ENCODE data around the gene MORF4L1. TPM values are rescaled to one million over a fixed set of nuclear protein-coding genes. Genes with fewer than 3 reads are reported as not detected.
A peak's percentile ranks its signal among the peaks of the same experiment; 100 is the strongest.
"Not testable (repeated sequence)": the region's sequence is repeated elsewhere in the genome, so short reads cannot be mapped to it uniquely, and the experiment has no call there.

The MORF4L1 gene
- total RNA-seq, 1 experiment from 2014 or later: 360 TPM

- in situ Hi-C loops (cut with HindIII; ENCODE audit: low pct_unique_long_range_greater_than_20kb, low sequenced_read_pairs) (no loop called here), intact Hi-C loops (cut with micrococcal nuclease; ENCODE audit: unreplicated experiment) (no loop called here)
- Histone ChIP-seq H3K9me3 (ENCODE audit: control insufficient read depth, insufficient read depth, low read depth, low read length) (no peaks in the 10 kb centered on the region), H3K27me3 (ENCODE audit: control insufficient read depth, insufficient read depth, low read length) (no peaks in the 10 kb centered on the region), H3K4me1 (ENCODE audit: control insufficient read depth, insufficient read depth, low read length) (no peaks in the 10 kb centered on the region), H3K4me3 (ENCODE audit: low read depth in 2 of 2, low read length in 2 of 2) (no peak overlapping the region), H3K27ac (ENCODE audit: low read length) (no peak overlapping the region), H3K36me3 (ENCODE audit: control insufficient read depth, insufficient read depth, low read length) (no peaks in the 10 kb centered on the region)
- TF ChIP-seq SIN3A (IDR thresholded peaks at IDR 0.05; ENCODE audit: borderline replicate concordance, insufficient read depth, low read depth, low read length) (no peak), TCF7L2 (IDR thresholded peaks at IDR 0.05; ENCODE audit: low read depth, low read length) (no peak), POLR2AphosphoS5 (IDR thresholded peaks at IDR 0.05; ENCODE audit: low read depth, low read length) (no peak), REST (IDR thresholded peaks at IDR 0.05; ENCODE audit: insufficient read depth in 1 of 2, low read depth in 2 of 2, low read length in 1 of 2) (no peak), CTCF (IDR thresholded peaks at IDR 0.05) (no peak)
- no TSS peak for BruUV-seq (replicated peaks)
- no peak for ATAC-seq
- CTCF ChIA-PET: no interaction called here
- DNase-seq (ENCODE audit: low read depth, low spot score): no peak
- POLR2A ChIA-PET: no interaction called here
These were observed 5.9 kb upstream of the MORF4L1 start for GRCh38 chr15:78866803-78867202.

- no peaks in the 10 kb centered on the region for H3K9me3 ChIP-seq (ENCODE audit: control insufficient read depth, insufficient read depth, low read depth, low read length)
- no peaks in the 10 kb centered on the region for H3K36me3 ChIP-seq (ENCODE audit: control insufficient read depth, insufficient read depth, low read length)
- ChIA-PET POLR2A (interaction anchor here (0.7 kb wide), 1 partner anchor 145 kb away, joined by 4 read pairs; no protein-coding TSS in a partner anchor), CTCF (no interaction called here)
- H3K4me1 ChIP-seq (ENCODE audit: control insufficient read depth, insufficient read depth, low read length): no peaks in the 10 kb centered on the region
- H3K27me3 ChIP-seq (ENCODE audit: control insufficient read depth, insufficient read depth, low read length): no peaks in the 10 kb centered on the region
- no peak overlapping the region for H3K4me3 ChIP-seq (ENCODE audit: low read depth in 2 of 2, low read length in 2 of 2)
- H3K27ac ChIP-seq (ENCODE audit: low read length): no peak overlapping the region
- TF ChIP-seq POLR2AphosphoS5 (IDR thresholded peaks at IDR 0.05; ENCODE audit: low read depth, low read length): no peak
- no peak for TF ChIP-seq TCF7L2 (IDR thresholded peaks at IDR 0.05; ENCODE audit: low read depth, low read length)
- no peak for TF ChIP-seq REST (IDR thresholded peaks at IDR 0.05; ENCODE audit: insufficient read depth in 1 of 2, low read depth in 2 of 2, low read length in 1 of 2)
- no peak for TF ChIP-seq SIN3A (IDR thresholded peaks at IDR 0.05; ENCODE audit: borderline replicate concordance, insufficient read depth, low read depth, low read length)
- no TSS peak for BruUV-seq (replicated peaks)
- no peak for ATAC-seq
- in situ Hi-C loops (cut with HindIII; ENCODE audit: low pct_unique_long_range_greater_than_20kb, low sequenced_read_pairs) (no loop called here), intact Hi-C loops (cut with micrococcal nuclease; ENCODE audit: unreplicated experiment) (no loop called here)
- no peak for DNase-seq (ENCODE audit: low read depth, low spot score)
These were observed 4.3 kb upstream of the MORF4L1 start for GRCh38 chr15:78868366-78868765.

GRCh38 chr15:78871483-78872127, 1.1 kb upstream of the MORF4L1 start:
- H3K4me3 ChIP-seq (ENCODE audit: low read depth in 2 of 2, low read length in 2 of 2); ATAC-seq; H3K9me3 ChIP-seq (ENCODE audit: control insufficient read depth, insufficient read depth, low read depth, low read length); in situ Hi-C loops (cut with HindIII; ENCODE audit: low pct_unique_long_range_greater_than_20kb, low sequenced_read_pairs); H3K36me3 ChIP-seq (ENCODE audit: control insufficient read depth, insufficient read depth, low read length); BruUV-seq (replicated peaks); CTCF ChIA-PET; DNase-seq (ENCODE audit: low read depth, low spot score); H3K4me1 ChIP-seq (ENCODE audit: control insufficient read depth, insufficient read depth, low read length); H3K27me3 ChIP-seq (ENCODE audit: control insufficient read depth, insufficient read depth, low read length): not testable (repeated sequence)
- POLR2A ChIA-PET: interaction anchor here (0.7 kb wide), 1 partner anchor 799 kb away, joined by 5 read pairs; no protein-coding TSS in a partner anchor
- intact Hi-C loops (cut with micrococcal nuclease; ENCODE audit: unreplicated experiment): loop anchor here (10.0 kb wide), 1 partner anchor 117 kb away; no protein-coding TSS in a partner anchor
- H3K27ac ChIP-seq (ENCODE audit: low read length): peak overlapping the region; percentile 62; the same call in 1 of the 2 replicates

Measured in Panc1 (cell line).